Mesothelial cell of epicardium (in vitro differentiated cells): ENCODE measurements around the gene ADAMTSL2. TPM values are rescaled to one million over a fixed set of nuclear protein-coding genes. Genes with fewer than 3 reads are reported as not detected.
A peak's percentile ranks its signal among the peaks of the same experiment; 100 is the strongest.

Source experiments
- DNase-seq, 2 experiments: peaks; one replicate each; pipeline ENCODE4 v3.0.0; 2021; ENCODE audit warnings: low spot score in 2 of 2; ENCODE audit not compliant: unreplicated experiment in 2 of 2
- H3K27ac Mint-ChIP-seq: 2 replicates; pipeline ENCODE4 v1.8.0; 2021; ENCODE audit warnings: mixed read lengths
- H3K27me3 Mint-ChIP-seq: 2 replicates; pipeline ENCODE4 v1.8.0; 2021; ENCODE audit warnings: low read depth, mixed read lengths
- H3K36me3 Mint-ChIP-seq: 2 replicates; pipeline ENCODE4 v1.8.0; 2021; ENCODE audit warnings: mixed read lengths
- H3K4me1 Mint-ChIP-seq: 2 replicates; pipeline ENCODE4 v1.8.0; 2021; ENCODE audit warnings: mixed read lengths
- H3K4me3 Mint-ChIP-seq: 2 replicates; pipeline ENCODE4 v1.8.0; 2021; ENCODE audit warnings: mild to moderate bottlenecking, moderate library complexity, mixed read lengths
- H3K9me3 Mint-ChIP-seq: 2 replicates; pipeline ENCODE4 v1.8.0; 2021; ENCODE audit warnings: mixed read lengths
- total RNA-seq: library from RNA; stranded (reverse); gene quantifications from 3 replicates; pipeline ENCODE4 v1.2.1, GENCODE V29; 2021
- TF ChIP-seq, protein P1 (sequence below): fragments of 200-600 bp; sonication (generic); IDR thresholded peaks from one replicate; pipeline ENCODE4 v1.5.0; 2021; ENCODE audit warnings: antibody characterized with exemption; ENCODE audit not compliant: unreplicated experiment

Gene ADAMTSL2
- total RNA-seq, 1 donor from 2014 or later = 6.5 TPM

GRCh38 chr9:133584559-133585476 is 50.3 kb downstream of the ADAMTSL2 start:
- peaks cover 5% of the 10 kb centered on the region for H3K9me3 Mint-ChIP-seq
- TF ChIP-seq, protein P1, sequence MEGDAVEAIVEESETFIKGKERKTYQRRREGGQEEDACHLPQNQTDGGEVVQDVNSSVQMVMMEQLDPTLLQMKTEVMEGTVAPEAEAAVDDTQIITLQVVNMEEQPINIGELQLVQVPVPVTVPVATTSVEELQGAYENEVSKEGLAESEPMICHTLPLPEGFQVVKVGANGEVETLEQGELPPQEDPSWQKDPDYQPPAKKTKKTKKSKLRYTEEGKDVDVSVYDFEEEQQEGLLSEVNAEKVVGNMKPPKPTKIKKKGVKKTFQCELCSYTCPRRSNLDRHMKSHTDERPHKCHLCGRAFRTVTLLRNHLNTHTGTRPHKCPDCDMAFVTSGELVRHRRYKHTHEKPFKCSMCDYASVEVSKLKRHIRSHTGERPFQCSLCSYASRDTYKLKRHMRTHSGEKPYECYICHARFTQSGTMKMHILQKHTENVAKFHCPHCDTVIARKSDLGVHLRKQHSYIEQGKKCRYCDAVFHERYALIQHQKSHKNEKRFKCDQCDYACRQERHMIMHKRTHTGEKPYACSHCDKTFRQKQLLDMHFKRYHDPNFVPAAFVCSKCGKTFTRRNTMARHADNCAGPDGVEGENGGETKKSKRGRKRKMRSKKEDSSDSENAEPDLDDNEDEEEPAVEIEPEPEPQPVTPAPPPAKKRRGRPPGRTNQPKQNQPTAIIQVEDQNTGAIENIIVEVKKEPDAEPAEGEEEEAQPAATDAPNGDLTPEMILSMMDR = no peak
- H3K4me3 Mint-ChIP-seq = no peak overlapping the region
- peaks cover 3% of the 10 kb centered on the region for H3K27me3 Mint-ChIP-seq
- no peaks in the 10 kb centered on the region for H3K36me3 Mint-ChIP-seq
- DNase-seq = no peak
- peaks cover 42% of the 10 kb centered on the region for H3K4me1 Mint-ChIP-seq
- peak overlapping the region; percentile 56 for H3K27ac Mint-ChIP-seq

GRCh38 chr9:133585481-133586351 is 51.2 kb downstream of the ADAMTSL2 start:
- Mint-ChIP-seq H3K4me3 (peak overlapping the region; percentile 28), H3K27ac (peak overlapping the region; percentile 57), H3K27me3 (peaks cover 3% of the 10 kb centered on the region), H3K36me3 (no peaks in the 10 kb centered on the region), H3K9me3 (peaks cover 5% of the 10 kb centered on the region), H3K4me1 (peaks cover 39% of the 10 kb centered on the region)
- DNase-seq = no peak
- TF ChIP-seq, protein P1 = no peak

DNA sequence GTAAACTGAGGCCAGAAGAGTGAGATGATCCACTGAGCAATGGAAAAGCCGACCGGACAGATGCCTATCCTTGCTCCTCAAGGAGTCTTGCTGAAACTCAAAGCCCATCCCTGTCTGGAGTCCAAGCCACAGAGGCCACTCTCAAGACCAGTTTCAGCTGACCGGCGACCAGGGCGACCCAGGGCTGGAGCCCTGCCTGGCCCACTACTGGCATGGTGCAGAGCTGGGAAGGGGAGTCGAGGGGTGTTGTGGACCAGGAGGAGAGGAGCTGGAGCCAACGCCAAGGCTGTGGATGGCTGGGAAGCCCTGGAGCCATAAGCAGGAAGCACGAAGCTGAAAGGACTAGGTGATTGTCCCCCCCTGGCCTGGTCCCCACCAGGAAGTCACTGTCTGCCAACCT is 52.5 kb downstream of the ADAMTSL2 start:
- TF ChIP-seq, protein P1 = no peak
- Mint-ChIP-seq H3K27ac (no peak overlapping the region), H3K9me3 (peaks cover 5% of the 10 kb centered on the region), H3K4me1 (peaks cover 25% of the 10 kb centered on the region), H3K36me3 (no peaks in the 10 kb centered on the region), H3K27me3 (peaks cover 3% of the 10 kb centered on the region), H3K4me3 (no peak overlapping the region)
- DNase-seq = no peak

DNA sequence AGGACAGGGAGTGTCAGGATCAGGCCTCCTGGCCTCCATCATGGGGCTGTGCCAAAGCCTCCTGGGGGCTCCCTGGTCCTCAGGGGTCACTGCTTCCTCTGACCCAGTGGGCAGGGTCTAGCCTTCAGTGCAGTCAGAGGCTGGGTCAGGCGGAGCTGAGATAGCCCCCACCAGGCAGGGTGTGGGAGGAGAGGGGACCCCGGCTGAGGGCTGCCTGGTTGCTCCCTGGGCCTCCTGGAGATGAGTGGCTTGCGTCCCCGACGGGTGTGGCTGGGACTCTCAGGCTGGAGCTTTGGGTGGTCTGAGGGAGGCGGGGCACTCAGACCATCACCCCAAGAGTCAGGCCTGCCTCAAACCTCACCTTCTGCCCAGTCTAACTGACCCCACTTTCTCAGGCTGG is 53.0 kb downstream of the ADAMTSL2 start:
- Mint-ChIP-seq H3K4me1 (peaks cover 21% of the 10 kb centered on the region), H3K27me3 (peaks cover 3% of the 10 kb centered on the region), H3K27ac (no peak overlapping the region), H3K4me3 (no peak overlapping the region), H3K36me3 (no peaks in the 10 kb centered on the region), H3K9me3 (peaks cover 5% of the 10 kb centered on the region)
- TF ChIP-seq, protein P1 = no peak
- DNase-seq = no peak

- no peak for DNase-seq
Measured at GRCh38 chr9:133589454-133590227, 55.1 kb downstream of the ADAMTSL2 start.

More at GRCh38 chr9:133589454-133590227, 55.1 kb downstream of the ADAMTSL2 start:
- Mint-ChIP-seq H3K36me3 (no peaks in the 10 kb centered on the region), H3K4me1 (peaks cover 15% of the 10 kb centered on the region), H3K27ac (no peak overlapping the region), H3K4me3 (no peak overlapping the region), H3K27me3 (peaks cover 3% of the 10 kb centered on the region), H3K9me3 (peaks cover 5% of the 10 kb centered on the region)
- TF ChIP-seq, protein P1 = peak; percentile 71
